ENCODE results near the gene NUDT21. TPM values are rescaled to one million over a fixed set of nuclear protein-coding genes. Genes with fewer than 3 reads are reported as not detected.
A peak's percentile ranks its signal among the peaks of the same experiment; 100 is the strongest.

NUDT21 gene
- total RNA-seq, 1 experiment from 2014 or later, result 218 TPM

- Histone ChIP-seq H3K4me1 (ENCODE audit: control insufficient read depth in 1 of 2, insufficient read depth in 2 of 2, low read length in 2 of 2) (peaks cover 2 to 23% of the 10 kb centered on the region in 2 experiments; a peak in 2 of 4 replicates), H4K20me1 (ENCODE audit: insufficient read depth) (no peaks in the 10 kb centered on the region), H3K9me2 (ENCODE audit: insufficient read depth) (no peaks in the 10 kb centered on the region), H2AFZ (ENCODE audit: low read depth, low read length, poor library complexity, severe bottlenecking) (no peak overlapping the region), H3K9ac (ENCODE audit: low read length) (no peak overlapping the region), H3K27me3 (ENCODE audit: insufficient read depth, low read length) (no peaks in the 10 kb centered on the region), H3K79me2 (ENCODE audit: insufficient read depth, low read length) (no peaks in the 10 kb centered on the region), H3K4me2 (ENCODE audit: low read length) (no peak overlapping the region), H3K4me3 (replicated peaks in 1 of 2; ENCODE audit: low read depth in 1 of 2, low read length in 2 of 2) (no peak overlapping the region), H3K9me3 (ENCODE audit: control insufficient read depth in 1 of 2, insufficient read depth in 1 of 2, low read depth in 1 of 2, low read length in 2 of 2) (no peaks in the 10 kb centered on the region), H3K27ac (ENCODE audit: low read depth, low read length) (no peak overlapping the region), H3K36me3 (ENCODE audit: control insufficient read depth in 1 of 2, insufficient read depth in 2 of 2, low read length in 2 of 2) (peaks cover 19 to 40% of the 10 kb centered on the region in 2 experiments)
- peak; percentile 66; the same call in 1 of the 2 replicates for TF ChIP-seq CEBPB (IDR thresholded peaks at IDR 0.05; ENCODE audit: low read depth)
- TF ChIP-seq ZBTB33 (IDR thresholded peaks at IDR 0.05; ENCODE audit: extremely low read depth, insufficient replicate concordance, low read length), result no peak
- no peak for DNase-seq (ENCODE audit: low read depth, low spot score)
- POLR2A ChIA-PET, result no interaction called here
- RAD21 ChIA-PET (ENCODE audit: low non-redundant PET in 1 of 2, low total read pairs in 2 of 2, uncharacterized antibody in 2 of 2, unreplicated experiment in 2 of 2), result no interaction called here
- intact Hi-C loops (cut with micrococcal nuclease), result no loop called here
- CTCF ChIA-PET, result interaction anchor here (1.1 kb wide), 1 partner anchor 122 kb away, joined by 3 read pairs; no protein-coding TSS in a partner anchor
- no TSS peak for BruUV-seq (replicated peaks)
- ATAC-seq, result no peak
These were observed 27.3 kb upstream of the NUDT21 start for GRCh38 chr16:56478281-56479049.

GRCh38 chr16:56477096-56477878 is 26.2 kb upstream of the NUDT21 start:
- peak; percentile 86 for ATAC-seq

More at GRCh38 chr16:56477096-56477878, 26.2 kb upstream of the NUDT21 start:
- H3K27ac ChIP-seq (ENCODE audit: low read depth, low read length), result peak overlapping the region; percentile 0; the same call in 1 of the 2 replicates
- peaks cover 2 to 23% of the 10 kb centered on the region in 2 experiments; a peak in 2 of 4 replicates for H3K4me1 ChIP-seq (ENCODE audit: control insufficient read depth in 1 of 2, insufficient read depth in 2 of 2, low read length in 2 of 2)
- no peaks in the 10 kb centered on the region for H3K79me2 ChIP-seq (ENCODE audit: insufficient read depth, low read length)
- ChIA-PET RAD21 (ENCODE audit: low non-redundant PET in 1 of 2, low total read pairs in 2 of 2, uncharacterized antibody in 2 of 2, unreplicated experiment in 2 of 2) (no interaction called here), POLR2A (no interaction called here), CTCF (no interaction called here)
- H3K27me3 ChIP-seq (ENCODE audit: insufficient read depth, low read length), result no peaks in the 10 kb centered on the region
- H3K9ac ChIP-seq (ENCODE audit: low read length), result no peak overlapping the region
- no peaks in the 10 kb centered on the region for H3K9me3 ChIP-seq (ENCODE audit: control insufficient read depth in 1 of 2, insufficient read depth in 1 of 2, low read depth in 1 of 2, low read length in 2 of 2)
- TF ChIP-seq, protein P1, sequence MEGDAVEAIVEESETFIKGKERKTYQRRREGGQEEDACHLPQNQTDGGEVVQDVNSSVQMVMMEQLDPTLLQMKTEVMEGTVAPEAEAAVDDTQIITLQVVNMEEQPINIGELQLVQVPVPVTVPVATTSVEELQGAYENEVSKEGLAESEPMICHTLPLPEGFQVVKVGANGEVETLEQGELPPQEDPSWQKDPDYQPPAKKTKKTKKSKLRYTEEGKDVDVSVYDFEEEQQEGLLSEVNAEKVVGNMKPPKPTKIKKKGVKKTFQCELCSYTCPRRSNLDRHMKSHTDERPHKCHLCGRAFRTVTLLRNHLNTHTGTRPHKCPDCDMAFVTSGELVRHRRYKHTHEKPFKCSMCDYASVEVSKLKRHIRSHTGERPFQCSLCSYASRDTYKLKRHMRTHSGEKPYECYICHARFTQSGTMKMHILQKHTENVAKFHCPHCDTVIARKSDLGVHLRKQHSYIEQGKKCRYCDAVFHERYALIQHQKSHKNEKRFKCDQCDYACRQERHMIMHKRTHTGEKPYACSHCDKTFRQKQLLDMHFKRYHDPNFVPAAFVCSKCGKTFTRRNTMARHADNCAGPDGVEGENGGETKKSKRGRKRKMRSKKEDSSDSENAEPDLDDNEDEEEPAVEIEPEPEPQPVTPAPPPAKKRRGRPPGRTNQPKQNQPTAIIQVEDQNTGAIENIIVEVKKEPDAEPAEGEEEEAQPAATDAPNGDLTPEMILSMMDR (IDR thresholded peaks at IDR 0.05 in 2 of 3, conservative IDR thresholded peaks at IDR 0.05 in 1 of 3; ENCODE audit: borderline replicate concordance in 1 of 3, insufficient read depth in 1 of 3, low read depth in 2 of 3, low read length in 2 of 3), result no peak
- TF ChIP-seq EZH2phosphoT487 (IDR thresholded peaks at IDR 0.05; ENCODE audit: borderline replicate concordance) (no peak), YY1 (IDR thresholded peaks at IDR 0.05; ENCODE audit: extremely low read depth, insufficient replicate concordance, low read depth, low read length) (peak; percentile 24), SP1 (IDR thresholded peaks at IDR 0.05; ENCODE audit: low read depth) (peak; percentile 22; the same call in 1 of the 2 replicates), MAX (IDR thresholded peaks at IDR 0.05) (peak; percentile 37), JUND (IDR thresholded peaks at IDR 0.05) (peak; percentile 52; the same call in 1 of the 2 replicates), FOSL1 (IDR thresholded peaks at IDR 0.05; ENCODE audit: low read depth) (peak; percentile 67)
- DNase-seq (ENCODE audit: low read depth, low spot score), result peak; percentile 46
- no peak overlapping the region for H3K4me3 ChIP-seq (replicated peaks in 1 of 2; ENCODE audit: low read depth in 1 of 2, low read length in 2 of 2)
- no peak overlapping the region for H2AFZ ChIP-seq (ENCODE audit: low read depth, low read length, poor library complexity, severe bottlenecking)
- H3K36me3 ChIP-seq (ENCODE audit: control insufficient read depth in 1 of 2, insufficient read depth in 2 of 2, low read length in 2 of 2), result peaks cover 26 to 42% of the 10 kb centered on the region in 2 experiments
- intact Hi-C loops (cut with micrococcal nuclease), result no loop called here
- H3K4me2 ChIP-seq (ENCODE audit: low read length), result peak overlapping the region; percentile 61
- no TSS peak for BruUV-seq (replicated peaks)
- H4K20me1 ChIP-seq (ENCODE audit: insufficient read depth), result no peaks in the 10 kb centered on the region
- no peaks in the 10 kb centered on the region for H3K9me2 ChIP-seq (ENCODE audit: insufficient read depth)

All from HCT116 (cell line).